ENCODE results near the gene DUS1L.
A peak's percentile ranks its signal among the peaks of the same experiment; 100 is the strongest.

DUS1L gene

GRCh38 chr17:82055023-82055964 is 10.3 kb downstream of the DUS1L start:
- no peak for DNase-seq

- DNase-seq = no peak
Measured at GRCh38 chr17:82054351-82055022, 11.1 kb downstream of the DUS1L start.

GRCh38 chr17:82053556-82054263 is 11.9 kb downstream of the DUS1L start:
- DNase-seq = no peak

GRCh38 chr17:82053130-82053529 is 12.5 kb downstream of the DUS1L start:
- DNase-seq = no peak

GRCh38 chr17:82052638-82053059 is 13.0 kb downstream of the DUS1L start:
- DNase-seq = no peak

GRCh38 chr17:82051776-82052637 is 13.6 kb downstream of the DUS1L start, which contains the start of the genes GPS1 and RFNG:
Gene GPS1, plus strand, starts transcription at chr17:82051898. Its CDS starts 34 bp downstream, at chr17:82051932.
Gene RFNG, minus strand, starts transcription at chr17:82051811. Its CDS starts 45 bp downstream, at chr17:82051766.
- DNase-seq = peak; percentile 74

- DNase-seq = no peak
Measured at GRCh38 chr17:82050761-82051641, 14.6 kb downstream of the DUS1L start.

GRCh38 chr17:82050152-82050760 is 15.3 kb downstream of the DUS1L start:
- no peak for DNase-seq

- no peak for DNase-seq
Measured at GRCh38 chr17:82049521-82049971, 16.1 kb downstream of the DUS1L start.

- no peak for DNase-seq
Measured at GRCh38 chr17:82049106-82049505, 16.5 kb downstream of the DUS1L start.

- DNase-seq = no peak
Measured at GRCh38 chr17:82048571-82048971, 17.0 kb downstream of the DUS1L start.

GRCh38 chr17:82047914-82048570 is 17.6 kb downstream of the DUS1L start:
- no peak for DNase-seq

- DNase-seq = no peak
Measured at GRCh38 chr17:82047379-82047778, 18.2 kb downstream of the DUS1L start.

- DNase-seq = no peak
Measured at GRCh38 chr17:82046903-82047302, 18.7 kb downstream of the DUS1L start.

- DNase-seq = no peak
Measured at GRCh38 chr17:82045936-82046484, 19.6 kb downstream of the DUS1L start.

- DNase-seq = no peak
Measured at GRCh38 chr17:82043507-82043906, 22.1 kb downstream of the DUS1L start.

GRCh38 chr17:82042649-82043048 is 23.0 kb downstream of the DUS1L start:
- no peak for DNase-seq

- no peak for DNase-seq
Measured at GRCh38 chr17:82041144-82041814, 24.3 kb downstream of the DUS1L start.

GRCh38 chr17:82039695-82040299 is 25.8 kb downstream of the DUS1L start:
- no peak for DNase-seq
